Frontal cortex (tissue), 4 donors: ENCODE data around the gene XRN1. TPM values are rescaled to one million over a fixed set of nuclear protein-coding genes. Genes with fewer than 3 reads are reported as not detected.

Experiments
- DNase-seq, 2 donors: peaks; one replicate each; pipeline ENCODE4 v3.0.0; 2012; ENCODE audit warnings: low spot score in 2 of 2
- FAIRE-seq: peaks from 2 replicates; lab custom pipeline; 2012; peaks lifted over from hg19 to GRCh38; lab: Jason Lieb, UNC
- small RNA-seq: library from RNA; depleted of rRNA; stranded (forward); fragments of <200 nt; gene quantifications from one replicate; pipeline ENCODE3, GENCODE V24; 2014
- total RNA-seq: library from RNA; depleted of rRNA; stranded (reverse); fragments of >200 nt; gene quantifications from one replicate; pipeline ENCODE4 v1.2.3, GENCODE V29; 2014
- donor health status: control.
- donor health status: control.
- donor health status: control.

XRN1 gene
- total RNA-seq, 1 donor from 2014 or later, result 61.1 TPM

DNA sequence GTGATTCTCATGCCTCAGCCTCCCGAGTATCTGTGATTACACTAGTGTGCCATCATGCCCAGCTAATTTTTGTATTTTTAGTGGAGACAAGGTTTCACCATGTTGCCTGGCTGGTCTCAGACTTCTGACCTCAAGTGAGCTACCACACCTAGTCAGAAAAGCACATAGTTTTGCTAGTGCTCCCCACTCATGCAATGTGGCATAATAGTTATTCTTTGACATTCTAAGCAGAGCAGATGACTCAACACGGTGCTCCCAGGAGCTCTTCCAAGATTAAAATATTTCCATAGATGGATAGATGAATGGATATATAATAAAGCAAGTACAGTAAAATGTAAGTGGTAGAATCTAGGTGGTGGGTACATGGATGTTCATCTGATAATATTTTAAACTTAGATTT lies 169.4 kb downstream of the XRN1 start:
- FAIRE-seq (no peak), DNase-seq (no peak)

DNA sequence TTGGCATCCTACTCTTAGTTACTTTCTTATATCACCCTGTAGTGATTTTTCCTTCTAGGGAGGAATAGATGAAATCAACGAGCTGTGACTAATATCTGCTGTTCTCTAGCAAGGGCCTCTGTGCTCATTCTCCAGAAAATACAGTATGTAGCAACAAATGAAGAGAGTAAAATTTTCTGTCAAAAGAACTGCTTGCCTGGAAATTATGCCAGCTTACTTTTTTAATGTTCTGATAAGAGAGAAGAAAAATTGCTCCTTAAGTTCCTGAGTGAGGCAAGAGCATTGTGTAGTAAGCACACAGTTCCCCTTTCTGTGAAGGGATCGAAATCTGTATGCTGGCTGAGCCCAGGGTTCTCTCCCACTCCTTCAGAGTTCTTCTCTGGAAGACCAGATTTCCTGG lies 171.1 kb downstream of the XRN1 start:
- FAIRE-seq (no peak), DNase-seq (no peak)

DNA sequence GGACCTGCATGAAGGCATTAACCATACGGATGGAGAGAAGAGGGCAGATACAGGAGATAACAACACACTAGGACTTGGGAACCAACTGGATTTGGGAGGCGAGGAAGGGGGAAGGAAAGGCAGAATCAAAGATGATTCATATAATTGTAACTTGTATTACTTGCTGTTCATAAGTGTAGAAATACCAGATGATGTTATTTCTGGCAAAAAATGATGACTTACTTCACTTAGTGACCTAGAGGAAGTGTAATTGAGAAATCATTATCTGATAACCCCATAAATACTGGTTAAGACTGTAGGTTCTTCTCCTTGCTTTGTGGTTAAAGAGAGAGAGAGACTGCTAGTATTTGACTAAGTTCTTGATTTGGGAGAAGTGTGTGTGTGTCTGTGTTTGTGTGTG lies 172.0 kb downstream of the XRN1 start:
- no peak for DNase-seq
- FAIRE-seq, result no peak

DNA sequence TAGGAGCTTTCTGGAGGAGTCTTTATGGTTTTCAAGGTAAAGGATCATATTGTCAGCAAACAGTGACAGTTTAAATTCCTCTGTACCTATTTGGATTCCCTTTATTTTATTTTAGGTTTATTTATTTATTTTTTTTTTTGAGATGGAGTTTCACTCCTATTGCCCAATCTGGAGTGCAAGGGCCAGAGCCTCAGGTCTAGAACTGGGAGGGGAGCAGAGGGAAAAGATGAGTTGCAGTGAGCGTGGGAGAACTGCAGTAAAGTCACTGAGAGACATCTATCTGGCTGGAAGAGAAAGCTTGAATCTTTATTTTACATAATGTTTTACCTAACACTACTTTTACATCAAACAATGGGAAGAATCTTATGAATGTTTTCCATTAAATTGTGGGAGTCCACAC lies 172.9 kb downstream of the XRN1 start:
- DNase-seq (no peak), FAIRE-seq (no peak)

DNA sequence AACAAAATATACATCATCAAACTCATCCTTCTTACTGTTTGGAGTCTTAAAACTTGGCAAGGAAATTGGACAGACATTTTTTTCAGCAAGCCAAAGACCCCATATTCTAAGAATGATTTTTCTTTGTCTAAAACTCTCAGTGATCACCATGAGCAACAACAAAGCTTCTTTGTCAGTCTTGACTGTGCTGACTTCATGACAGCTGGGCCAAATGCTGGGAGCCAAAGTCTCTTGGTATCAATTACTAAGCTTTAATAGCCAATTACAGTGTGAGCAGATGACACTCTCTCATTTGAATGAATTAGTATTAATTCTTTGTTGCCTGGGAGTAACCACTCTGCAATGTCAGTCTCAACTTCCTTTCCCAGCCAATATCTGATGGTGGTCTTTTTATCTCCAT lies 174.3 kb downstream of the XRN1 start:
- FAIRE-seq (peak; percentile 60), DNase-seq (no peak)

DNA sequence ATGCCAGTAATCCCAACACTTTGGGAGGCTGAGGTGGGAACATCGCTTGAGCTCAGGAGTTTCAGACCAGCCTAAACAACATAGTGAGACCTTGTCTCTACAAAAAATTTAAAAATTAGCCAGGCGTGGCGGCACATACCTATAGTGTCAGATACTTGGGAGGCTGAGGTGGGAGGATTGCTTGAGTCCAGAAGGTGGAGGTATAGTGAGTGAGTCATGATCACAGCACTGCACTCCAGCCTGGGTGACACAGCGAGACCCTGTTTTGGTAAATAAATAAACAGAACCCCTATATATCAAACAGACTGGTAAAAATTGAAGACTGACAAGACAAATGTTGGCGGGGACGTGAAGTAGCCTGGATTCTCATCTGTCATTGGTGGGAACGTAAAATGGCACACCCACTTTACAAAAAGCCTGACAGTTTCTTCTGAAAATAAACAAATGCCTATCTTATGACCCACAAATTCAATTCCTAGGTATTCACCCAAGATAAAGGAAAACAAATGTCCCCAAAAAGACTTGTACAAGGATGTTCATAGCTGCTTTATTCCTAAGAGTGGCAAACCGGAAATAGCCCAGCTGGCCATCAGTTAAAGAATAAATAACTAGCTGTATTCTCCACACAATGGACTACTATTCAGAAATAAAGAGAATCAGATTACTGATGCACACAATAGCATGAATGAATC lies 175.5 kb downstream of the XRN1 start:
- DNase-seq (peak in 1 of 2 donors; percentile 16), FAIRE-seq (peak; percentile 85)

DNA sequence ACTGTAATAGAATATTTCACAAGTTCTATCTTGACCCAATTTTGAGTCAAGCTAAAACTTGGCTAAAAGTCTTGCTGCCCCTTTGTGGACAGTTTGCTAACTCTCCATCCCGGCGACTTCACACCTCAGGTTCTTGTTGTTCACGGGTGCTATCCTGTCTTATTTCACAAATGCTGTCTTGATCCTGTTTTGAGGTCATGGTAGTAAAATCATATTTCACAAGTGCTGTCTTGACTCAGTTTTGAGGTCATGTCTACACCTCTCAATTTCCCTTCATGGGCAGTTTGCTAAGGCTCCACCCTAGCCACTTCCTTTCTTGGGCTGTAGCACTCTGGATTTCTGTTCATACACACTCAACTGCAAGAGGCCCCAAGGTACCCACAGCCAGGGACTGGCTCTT lies 177.4 kb downstream of the XRN1 start:
- DNase-seq (no peak), FAIRE-seq (no peak)

DNA sequence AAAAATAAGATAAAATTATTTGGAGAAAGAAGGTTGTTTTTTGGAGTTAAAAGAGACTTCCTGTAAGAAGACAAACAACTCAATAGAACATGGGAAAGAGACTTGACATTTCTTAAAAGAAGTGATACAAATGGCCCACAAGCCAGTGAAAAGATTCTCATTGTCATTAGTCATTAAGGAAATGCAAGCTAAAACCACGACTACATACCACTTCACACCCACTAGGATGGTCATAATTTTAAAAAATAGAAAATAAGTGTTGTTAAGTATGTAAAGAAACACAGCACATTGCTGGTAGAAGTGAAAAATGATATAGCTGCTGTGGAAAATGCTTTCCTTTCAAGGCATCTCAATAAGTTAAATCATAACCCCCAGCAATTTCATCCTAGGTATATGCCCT lies 178.1 kb downstream of the XRN1 start:
- FAIRE-seq, result no peak

DNA sequence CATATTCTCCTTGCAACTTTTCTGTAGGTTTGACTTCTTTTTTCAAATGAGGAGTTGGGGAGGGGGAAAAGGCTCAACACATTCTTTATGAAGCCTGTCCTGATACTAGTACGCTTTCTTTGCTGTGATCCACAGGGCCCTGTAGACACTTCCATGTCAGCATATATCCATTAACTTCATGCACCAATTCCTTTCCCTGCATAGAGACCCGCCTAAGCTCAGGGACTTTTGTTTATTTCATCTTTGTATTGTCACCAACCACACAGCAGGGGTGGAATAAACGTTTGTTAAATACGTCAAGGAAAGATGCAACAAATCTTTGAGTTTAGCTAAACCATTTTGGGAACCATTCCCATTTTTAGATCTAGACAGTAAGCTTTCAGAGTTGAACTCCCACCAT lies 179.4 kb downstream of the XRN1 start:
- no peak for FAIRE-seq
- no peak for DNase-seq

More for the DNA sequence above, 178.1 kb downstream of the XRN1 start:
- DNase-seq, result no peak

DNA sequence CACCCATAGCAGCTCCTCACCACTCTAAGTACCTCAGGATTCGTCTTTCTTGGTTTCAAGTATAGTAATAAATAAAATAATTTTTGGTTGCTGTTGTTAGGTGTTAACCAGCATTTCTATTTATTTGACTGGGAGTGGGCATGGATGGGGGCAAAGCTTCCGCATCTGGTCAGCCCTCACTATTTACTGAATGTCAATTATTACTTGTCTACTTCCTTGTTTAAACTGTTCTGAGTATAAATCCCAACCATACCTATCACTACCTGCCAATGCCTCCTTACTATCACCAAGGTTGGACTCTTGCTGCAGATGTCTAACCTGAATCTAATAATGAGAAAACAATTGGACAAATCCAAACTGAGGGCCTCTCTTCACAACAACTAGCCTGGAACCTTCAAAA lies 180.6 kb downstream of the XRN1 start:
- FAIRE-seq, result no peak
- no peak for DNase-seq

DNA sequence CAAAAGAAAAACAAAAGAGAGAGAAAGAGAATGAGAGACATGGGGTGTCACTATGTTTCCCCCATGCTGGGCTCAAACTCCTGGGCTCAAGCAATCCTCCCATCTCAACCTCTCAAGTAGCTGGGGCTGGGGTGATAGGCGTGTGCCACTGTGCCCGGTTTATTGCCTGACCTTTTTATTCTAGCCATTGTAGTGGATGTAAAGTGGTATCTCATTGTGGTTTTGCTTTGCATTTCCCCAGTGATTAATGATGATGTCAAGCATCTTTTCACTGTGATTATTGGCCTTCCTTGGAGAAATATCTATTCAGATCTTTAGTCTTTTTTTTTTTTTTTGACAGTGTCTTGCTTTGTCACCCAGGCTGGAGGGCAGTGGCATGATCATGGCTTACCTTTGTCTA lies 184.7 kb downstream of the XRN1 start:
- FAIRE-seq, result no peak
- no peak for DNase-seq

DNA sequence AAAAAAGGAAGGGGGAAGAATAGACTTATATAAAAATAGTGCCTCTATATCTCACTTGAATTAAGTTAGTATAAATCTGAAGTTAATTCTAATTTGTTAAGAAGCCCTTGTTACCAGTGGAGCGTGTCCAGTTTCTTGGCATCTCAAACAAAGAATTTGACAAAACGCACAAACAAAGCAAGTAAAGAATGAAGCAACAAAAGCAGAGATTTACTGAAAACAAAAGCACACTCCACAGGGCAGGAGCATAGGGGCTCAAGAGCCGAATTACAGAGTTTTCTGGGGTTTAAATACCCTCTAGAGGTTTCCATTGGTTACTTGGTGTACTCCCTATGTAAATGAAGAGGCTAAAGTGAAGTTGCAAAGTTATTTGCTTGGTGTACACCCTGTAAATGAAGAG lies 188.5 kb downstream of the XRN1 start:
- FAIRE-seq, result no peak
- DNase-seq, result no peak

DNA sequence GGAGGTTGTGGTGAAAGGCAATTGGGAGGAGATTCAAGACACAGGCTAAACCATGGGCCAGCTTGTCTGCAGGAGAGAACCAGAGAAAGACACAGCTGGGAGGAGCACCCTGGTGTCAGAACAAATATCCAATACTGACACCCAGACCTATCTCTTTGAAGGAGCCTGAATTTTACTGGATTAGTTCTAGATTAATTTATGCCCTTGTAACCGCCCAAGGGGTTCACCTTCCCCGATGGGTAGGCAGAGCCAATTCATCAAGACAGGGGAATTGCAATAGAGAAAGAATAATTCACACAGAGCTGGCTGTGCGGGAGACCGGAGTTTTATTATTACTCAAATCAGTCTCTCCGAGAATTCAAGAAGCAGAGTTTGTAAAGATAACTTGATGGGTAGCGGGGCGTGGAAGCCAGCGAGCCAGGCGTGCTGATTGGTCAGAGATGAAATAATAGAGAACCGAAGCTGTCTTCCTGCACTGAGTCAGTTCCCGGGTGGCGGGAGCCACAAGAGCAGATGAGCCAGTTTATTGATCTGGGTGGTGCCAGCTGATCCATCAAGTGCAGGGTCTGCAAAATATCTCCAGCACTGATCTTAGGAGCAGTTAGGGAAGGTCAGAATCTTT lies 191.0 kb downstream of the XRN1 start:
- no peak for DNase-seq
- FAIRE-seq, result no peak

Small RNA genes lying within 50 kb of the gene (small RNA-seq; reads per million reads assigned to genes)
- gene RNU1-100P, result not detected
- gene RNU6-1294P, result not detected

Other genes with a start within 250 kb of the XRN1 start
- gene GK5, start 222.5 kb downstream of the XRN1 start, total RNA-seq, result 15.9 TPM
- 35.1 TPM for gene ATR, start 130.7 kb upstream of the XRN1 start, total RNA-seq
- 2.4 TPM for gene PLS1, start 148.4 kb upstream of the XRN1 start, total RNA-seq